ENCODE measurements around the gene TEAD4. TPM values are rescaled to one million over a fixed set of nuclear protein-coding genes. Genes with fewer than 3 reads are reported as not detected.

TEAD4 gene
- polyA plus RNA-seq, 6 donors from 2014 or later = not detected

- Mint-ChIP-seq H3K9me3 (peaks cover 4 to 15% (median 6%) of the 10 kb centered on the region in 7 donors), H3K27ac (no peak overlapping the region), H3K36me3 (peaks cover 4 to 8% of the 10 kb centered on the region in 2 donors), H3K4me1 (no peaks in the 10 kb centered on the region), H3K4me3 (no peak overlapping the region), H3K27me3 (no peaks in the 10 kb centered on the region)
- ATAC-seq (ENCODE audit: low read depth in 2 of 2) (no peak), DNase-seq (no peak)
Measured at GRCh38 chr12:2992724-2993123, 33.5 kb downstream of the TEAD4 start.

DNA sequence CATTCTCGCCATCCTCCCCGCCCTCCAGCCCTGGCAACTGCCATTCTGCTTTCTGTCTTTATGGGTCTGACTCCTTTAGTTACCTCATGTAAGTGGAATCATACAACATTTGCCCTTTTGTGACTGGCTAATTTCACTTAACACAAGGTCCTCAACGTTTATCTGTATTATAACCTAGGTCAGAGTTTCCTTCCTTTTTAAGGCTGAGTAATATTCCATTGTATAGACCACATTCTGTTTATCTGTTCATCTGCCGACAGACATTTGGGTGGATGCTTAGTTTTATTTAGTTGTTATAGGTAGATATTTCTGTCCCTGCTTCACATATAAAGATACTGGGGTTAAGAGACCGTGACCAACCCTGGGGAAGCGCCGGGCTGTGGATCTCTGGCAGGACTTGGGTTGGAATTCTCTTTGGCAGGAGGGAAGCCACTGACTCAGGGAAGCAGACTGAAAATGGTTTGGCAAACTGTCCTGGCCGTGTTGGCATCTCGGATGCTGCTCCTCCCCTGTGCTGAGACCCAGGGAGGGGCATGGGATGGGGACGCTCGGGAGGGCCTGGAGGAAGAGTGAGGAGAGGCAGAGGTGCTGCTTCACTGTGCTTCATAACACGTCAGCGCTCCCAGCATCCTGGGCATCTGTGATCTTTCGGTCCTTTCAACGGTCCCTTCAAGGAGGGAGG is 38.9 kb downstream of the TEAD4 start:
- no peak for ATAC-seq (ENCODE audit: low read depth in 2 of 2)

GRCh38 chr12:2998789-2999264 is 39.6 kb downstream of the TEAD4 start:
- no peak overlapping the region for H3K27ac Mint-ChIP-seq
- no peak overlapping the region for H3K4me3 Mint-ChIP-seq
- peaks cover 0 to 4% (median 0%) of the 10 kb centered on the region in 3 donors for H3K4me1 Mint-ChIP-seq
- H3K9me3 Mint-ChIP-seq = peaks cover 0 to 2% (median 0%) of the 10 kb centered on the region in 7 donors
- H3K27me3 Mint-ChIP-seq = peaks cover 0 to 8% (median 0%) of the 10 kb centered on the region in 3 donors
- no peak for DNase-seq
- no peaks in the 10 kb centered on the region for H3K36me3 Mint-ChIP-seq
- ATAC-seq (ENCODE audit: low read depth in 2 of 2) = no peak

More for the DNA sequence above, 38.9 kb downstream of the TEAD4 start:
- Mint-ChIP-seq H3K36me3 (no peaks in the 10 kb centered on the region), H3K4me1 (peaks cover 0 to 4% (median 0%) of the 10 kb centered on the region in 3 donors), H3K4me3 (no peak overlapping the region), H3K27ac (no peak overlapping the region), H3K9me3 (peaks cover 0 to 2% (median 0%) of the 10 kb centered on the region in 7 donors), H3K27me3 (peaks cover 0 to 8% (median 0%) of the 10 kb centered on the region in 3 donors)
- no peak for DNase-seq

DNA sequence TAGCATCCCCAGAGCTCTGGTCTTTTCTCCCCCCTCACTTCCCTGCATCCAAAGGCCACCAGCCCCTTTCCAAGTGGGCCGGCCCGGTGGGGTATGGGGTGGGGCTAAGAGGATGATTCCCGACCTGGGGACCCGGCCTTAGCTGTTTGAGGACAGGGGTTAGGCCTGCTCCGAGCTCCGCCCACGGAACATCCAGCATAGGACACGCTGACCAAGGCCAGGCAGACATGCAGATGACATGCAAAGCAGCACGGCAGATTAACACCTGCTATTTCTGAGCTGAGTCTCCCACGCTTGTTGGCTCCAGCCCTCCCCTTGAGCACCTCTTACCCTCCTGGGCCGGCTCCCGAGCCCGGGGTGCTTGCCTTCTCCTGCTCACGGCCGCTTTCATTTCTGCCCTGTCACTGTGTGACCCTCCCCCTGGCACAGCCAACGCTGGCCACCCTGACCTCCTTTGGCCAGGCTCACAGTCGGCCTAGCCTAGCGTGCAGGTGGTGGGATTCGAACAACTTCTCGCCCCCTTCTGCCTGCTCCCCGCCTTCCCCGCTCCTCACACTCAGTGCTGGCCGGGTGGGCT is 40.2 kb downstream of the TEAD4 start:
- no peaks in the 10 kb centered on the region for H3K36me3 Mint-ChIP-seq
- H3K4me3 Mint-ChIP-seq = no peak overlapping the region
- H3K27me3 Mint-ChIP-seq = peaks cover 0 to 8% (median 0%) of the 10 kb centered on the region in 3 donors
- ATAC-seq (ENCODE audit: low read depth in 2 of 2) = no peak
- H3K4me1 Mint-ChIP-seq = peaks cover 0 to 4% (median 0%) of the 10 kb centered on the region in 3 donors
- peaks cover 0 to 2% (median 0%) of the 10 kb centered on the region in 7 donors for H3K9me3 Mint-ChIP-seq
- DNase-seq = no peak
- H3K27ac Mint-ChIP-seq = no peak overlapping the region

- Mint-ChIP-seq H3K9me3 (peaks cover 0 to 2% (median 0%) of the 10 kb centered on the region in 7 donors), H3K27ac (no peak overlapping the region), H3K4me3 (no peak overlapping the region), H3K36me3 (no peaks in the 10 kb centered on the region), H3K4me1 (peaks cover 0 to 4% (median 0%) of the 10 kb centered on the region in 3 donors), H3K27me3 (peaks cover 0 to 8% (median 0%) of the 10 kb centered on the region in 3 donors)
- DNase-seq (no peak), ATAC-seq (ENCODE audit: low read depth in 2 of 2) (no peak)
Measured at GRCh38 chr12:3000548-3001275, 41.5 kb downstream of the TEAD4 start.

DNA sequence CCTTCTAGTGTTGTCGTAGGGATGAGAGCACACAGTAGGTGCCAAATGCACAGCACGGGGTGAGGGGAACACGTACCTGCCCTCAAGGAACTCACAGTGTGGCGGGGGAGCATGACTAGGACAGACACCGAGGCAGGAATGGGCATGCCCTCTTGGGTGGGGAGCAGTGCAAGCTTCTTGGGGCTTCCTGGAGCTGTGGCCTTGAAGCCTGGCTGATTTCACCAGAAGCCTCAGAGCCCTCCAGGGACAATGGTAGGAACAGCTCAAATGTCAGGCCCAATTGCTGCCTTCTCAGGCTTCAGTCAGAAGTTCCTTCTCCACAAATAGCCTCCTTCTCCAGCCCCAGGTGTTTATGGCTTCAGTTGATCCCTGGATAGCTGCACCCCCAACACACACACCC is 43.4 kb downstream of the TEAD4 start:
- Mint-ChIP-seq H3K36me3 (no peaks in the 10 kb centered on the region), H3K9me3 (peaks cover 0 to 2% (median 0%) of the 10 kb centered on the region in 7 donors), H3K27me3 (peaks cover 0 to 8% (median 0%) of the 10 kb centered on the region in 3 donors), H3K4me3 (no peak overlapping the region), H3K27ac (no peak overlapping the region), H3K4me1 (peaks cover 0 to 4% (median 0%) of the 10 kb centered on the region in 3 donors)
- DNase-seq = no peak
- no peak for ATAC-seq (ENCODE audit: low read depth in 2 of 2)

DNA sequence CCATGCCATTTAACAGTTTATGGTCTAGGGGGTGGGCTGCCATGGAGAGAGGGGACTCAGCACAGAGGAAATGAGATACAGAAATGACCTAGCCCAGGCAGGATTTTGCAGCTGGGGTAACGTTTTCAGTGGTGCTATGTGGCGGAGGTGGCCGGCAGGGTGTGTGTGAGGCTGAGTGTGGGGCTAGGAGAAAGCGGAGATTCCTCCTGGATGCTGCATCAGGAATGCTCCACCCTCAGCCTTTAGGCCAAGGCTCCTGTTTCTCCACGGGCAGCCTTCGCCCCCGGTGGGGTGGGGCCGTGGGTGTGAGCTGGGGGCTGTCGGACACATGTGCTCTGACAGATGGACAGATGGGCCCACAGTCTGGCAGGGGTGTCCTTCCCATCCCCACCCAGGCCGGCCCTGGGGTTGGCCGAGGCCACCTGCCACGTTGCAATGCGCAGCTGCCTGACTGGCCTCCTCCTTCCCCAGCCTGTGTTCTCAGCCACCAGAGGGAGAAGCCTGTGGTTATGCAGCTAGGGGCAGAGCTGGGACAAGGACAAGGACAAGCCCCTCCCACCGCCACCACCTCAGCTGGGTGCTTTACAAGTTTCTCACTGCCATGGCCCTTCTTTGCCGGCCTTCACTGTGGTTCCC is 44.3 kb downstream of the TEAD4 start:
- Mint-ChIP-seq H3K27me3 (peaks cover 0 to 8% (median 0%) of the 10 kb centered on the region in 3 donors), H3K36me3 (no peaks in the 10 kb centered on the region)

GRCh38 chr12:3004655-3005565 is 45.7 kb downstream of the TEAD4 start:
- peaks cover 0 to 3% (median 0%) of the 10 kb centered on the region in 3 donors for H3K27me3 Mint-ChIP-seq
- H3K9me3 Mint-ChIP-seq = no peaks in the 10 kb centered on the region
- peak overlapping the region in 1 of 8 donors; percentile 17 for H3K4me3 Mint-ChIP-seq
- no peaks in the 10 kb centered on the region for H3K36me3 Mint-ChIP-seq
- peak overlapping the region in 1 of 6 donors; percentile 62 for H3K27ac Mint-ChIP-seq
- ATAC-seq (ENCODE audit: low read depth in 2 of 2) (no peak), DNase-seq (no peak)
- peaks cover 0 to under 1% (median 0%) of the 10 kb centered on the region in 3 donors for H3K4me1 Mint-ChIP-seq

More for the DNA sequence above, 44.3 kb downstream of the TEAD4 start:
- H3K4me3 Mint-ChIP-seq = no peak overlapping the region
- DNase-seq = no peak
- no peak for ATAC-seq (ENCODE audit: low read depth in 2 of 2)
- peaks cover 0 to 4% (median 0%) of the 10 kb centered on the region in 3 donors for H3K4me1 Mint-ChIP-seq
- H3K27ac Mint-ChIP-seq = peak overlapping the region in 1 of 6 donors; percentile 62
- H3K9me3 Mint-ChIP-seq = no peaks in the 10 kb centered on the region

DNA sequence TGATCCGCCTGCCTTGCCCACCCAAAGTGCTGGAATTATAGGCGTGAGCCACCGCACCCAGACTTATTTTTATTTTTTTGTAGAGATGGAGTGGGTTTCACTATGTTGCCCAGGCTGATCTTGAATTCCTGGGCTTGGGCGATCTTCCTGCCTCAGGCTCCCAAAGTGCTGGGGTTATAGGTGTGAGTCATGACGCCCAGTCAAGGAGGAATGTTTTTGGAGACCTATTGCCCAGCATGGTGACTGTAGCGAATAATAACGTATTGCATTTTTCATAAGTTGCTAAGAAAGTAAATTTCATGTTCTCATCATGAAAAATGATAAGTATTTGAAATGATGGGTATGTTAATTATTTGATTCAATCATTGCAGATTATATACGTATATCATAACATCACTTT is 46.5 kb downstream of the TEAD4 start:
- Mint-ChIP-seq H3K27ac (peak overlapping the region in 1 of 6 donors; percentile 4), H3K9me3 (no peaks in the 10 kb centered on the region), H3K36me3 (no peaks in the 10 kb centered on the region), H3K4me3 (no peak overlapping the region), H3K27me3 (no peaks in the 10 kb centered on the region), H3K4me1 (no peaks in the 10 kb centered on the region)
- ATAC-seq (ENCODE audit: low read depth in 2 of 2) (no peak), DNase-seq (no peak)

GRCh38 chr12:3009780-3010179 is 50.6 kb downstream of the TEAD4 start:
- Mint-ChIP-seq H3K36me3 (no peaks in the 10 kb centered on the region), H3K27me3 (no peaks in the 10 kb centered on the region), H3K27ac (no peak overlapping the region), H3K4me1 (no peaks in the 10 kb centered on the region), H3K9me3 (no peaks in the 10 kb centered on the region), H3K4me3 (no peak overlapping the region)
- no peak for DNase-seq
- no peak for ATAC-seq (ENCODE audit: low read depth in 2 of 2)

- DNase-seq (no peak), ATAC-seq (ENCODE audit: low read depth in 2 of 2) (no peak)
- no peaks in the 10 kb centered on the region for H3K36me3 Mint-ChIP-seq
- H3K4me1 Mint-ChIP-seq = no peaks in the 10 kb centered on the region
- H3K27me3 Mint-ChIP-seq = peaks cover 0 to 4% (median 0%) of the 10 kb centered on the region in 3 donors
- H3K9me3 Mint-ChIP-seq = no peaks in the 10 kb centered on the region
- no peak overlapping the region for H3K27ac Mint-ChIP-seq
- no peak overlapping the region for H3K4me3 Mint-ChIP-seq
Measured at GRCh38 chr12:3010214-3010930, 51.2 kb downstream of the TEAD4 start.

GRCh38 chr12:3012786-3013185 is 53.6 kb downstream of the TEAD4 start:
- Mint-ChIP-seq H3K9me3 (no peaks in the 10 kb centered on the region), H3K4me1 (no peaks in the 10 kb centered on the region), H3K36me3 (no peaks in the 10 kb centered on the region), H3K27ac (no peak overlapping the region), H3K27me3 (peaks cover 0 to 6% (median 0%) of the 10 kb centered on the region in 3 donors), H3K4me3 (no peak overlapping the region)
- ATAC-seq (ENCODE audit: low read depth in 2 of 2) (no peak), DNase-seq (no peak)
